ENCODE measurements around the gene NCS1.

DNA sequence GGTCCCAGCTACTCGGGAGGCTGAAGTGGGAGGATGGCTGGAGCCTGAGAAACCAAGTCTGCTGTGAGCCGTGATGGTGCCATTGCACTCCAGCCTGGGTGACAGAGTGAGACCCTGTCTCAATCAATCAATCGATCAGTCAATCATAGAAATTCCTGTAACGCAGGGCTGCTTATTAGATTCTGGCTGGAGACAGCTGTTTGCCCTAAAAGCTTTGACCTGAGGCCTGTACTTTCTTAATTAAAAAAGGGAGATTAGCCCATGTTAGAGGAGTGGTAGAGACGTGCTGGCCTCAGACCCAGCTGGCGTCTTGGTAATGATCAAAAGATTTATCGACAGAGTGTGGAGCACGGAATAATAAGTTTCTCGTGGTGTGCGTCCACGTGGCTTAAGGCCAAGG, 52.9 kb downstream of the NCS1 start:
- TF ChIP-seq, protein P1, sequence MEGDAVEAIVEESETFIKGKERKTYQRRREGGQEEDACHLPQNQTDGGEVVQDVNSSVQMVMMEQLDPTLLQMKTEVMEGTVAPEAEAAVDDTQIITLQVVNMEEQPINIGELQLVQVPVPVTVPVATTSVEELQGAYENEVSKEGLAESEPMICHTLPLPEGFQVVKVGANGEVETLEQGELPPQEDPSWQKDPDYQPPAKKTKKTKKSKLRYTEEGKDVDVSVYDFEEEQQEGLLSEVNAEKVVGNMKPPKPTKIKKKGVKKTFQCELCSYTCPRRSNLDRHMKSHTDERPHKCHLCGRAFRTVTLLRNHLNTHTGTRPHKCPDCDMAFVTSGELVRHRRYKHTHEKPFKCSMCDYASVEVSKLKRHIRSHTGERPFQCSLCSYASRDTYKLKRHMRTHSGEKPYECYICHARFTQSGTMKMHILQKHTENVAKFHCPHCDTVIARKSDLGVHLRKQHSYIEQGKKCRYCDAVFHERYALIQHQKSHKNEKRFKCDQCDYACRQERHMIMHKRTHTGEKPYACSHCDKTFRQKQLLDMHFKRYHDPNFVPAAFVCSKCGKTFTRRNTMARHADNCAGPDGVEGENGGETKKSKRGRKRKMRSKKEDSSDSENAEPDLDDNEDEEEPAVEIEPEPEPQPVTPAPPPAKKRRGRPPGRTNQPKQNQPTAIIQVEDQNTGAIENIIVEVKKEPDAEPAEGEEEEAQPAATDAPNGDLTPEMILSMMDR (conservative IDR thresholded peaks at IDR 0.05; ENCODE audit: low read length) = no peak
- TF ChIP-seq EZH2phosphoT487 (IDR thresholded peaks at IDR 0.05; ENCODE audit: borderline replicate concordance) = no peak

All from Loucy (cell line).